Posterior cingulate gyrus (tissue), 11 donors: ENCODE measurements around the gene CERS6.

Experiments used
- DNase-seq, 10 donors: peaks; one replicate each; pipeline versions ENCODE4 v3.0.0 to v3.0.0-alpha.2; 2020 to 2021; ENCODE audit warnings: mixed read lengths in 3 of 10
- intact Hi-C: fragments of 100-400 bp; cut with DNase I; formaldehyde crosslinking; loops from one replicate; pipeline ENCODE4 v1.15.1; 2023

Gene CERS6

DNA sequence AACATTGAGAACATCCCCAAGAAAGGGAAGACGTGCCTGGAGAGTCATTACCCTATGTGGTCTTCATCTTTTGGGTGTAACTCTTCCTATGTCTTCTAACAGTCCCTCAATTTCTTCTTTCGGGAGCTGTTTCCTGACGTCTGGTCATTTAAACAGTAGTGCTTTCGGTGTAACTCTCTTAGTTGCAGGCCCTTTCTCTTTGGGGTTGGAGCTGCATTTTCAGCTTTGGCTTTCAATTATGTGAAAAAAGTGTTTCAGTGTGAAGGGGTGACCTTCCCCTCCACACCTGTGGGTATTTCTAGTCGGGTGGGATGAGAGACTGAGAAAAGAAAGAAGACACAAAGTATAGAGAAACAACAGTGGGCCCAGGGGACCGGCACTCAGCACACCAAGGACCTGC is 105.9 kb downstream of the CERS6 start:
- intact Hi-C loops = no loop called here
- no peak for DNase-seq

DNA sequence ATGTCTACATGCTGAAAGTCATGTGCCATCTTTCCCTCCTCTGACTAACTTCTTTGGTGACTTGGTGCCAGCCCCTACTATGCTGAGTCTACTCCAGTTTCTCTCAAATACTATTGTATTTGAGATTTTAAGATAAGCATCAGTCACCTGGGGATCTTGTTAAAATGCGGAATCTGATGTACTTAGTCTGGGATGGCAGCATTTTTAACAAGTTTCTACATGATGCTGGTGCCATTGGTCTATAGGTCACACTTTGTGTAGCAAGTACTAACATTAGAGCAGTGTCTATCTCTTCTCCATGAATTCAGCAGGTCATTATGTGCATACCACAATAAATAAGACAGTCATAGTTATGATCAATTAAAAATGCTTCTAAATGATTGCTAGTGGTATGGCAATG is 106.9 kb downstream of the CERS6 start:
- intact Hi-C loops = no loop called here

DNA sequence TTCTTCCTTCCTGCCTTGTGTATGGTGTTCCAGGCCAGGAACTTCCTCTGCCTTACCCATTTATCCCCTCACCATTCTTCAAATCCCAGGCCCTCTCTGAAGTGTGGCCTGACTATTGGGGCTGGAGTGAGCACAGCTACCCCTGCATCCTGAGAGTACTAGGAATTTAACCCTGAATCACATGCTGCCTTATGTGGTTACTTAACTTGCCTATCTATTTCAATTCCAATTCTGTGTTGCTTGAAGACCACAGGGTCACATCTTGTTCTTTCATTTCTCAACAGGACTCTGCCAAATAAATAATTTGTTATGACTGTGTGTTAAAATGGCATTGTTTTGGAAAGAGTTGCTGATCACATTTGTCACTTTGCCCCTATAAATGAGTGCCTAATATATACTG is 108.6 kb downstream of the CERS6 start:
- intact Hi-C loops = no loop called here
- DNase-seq = no peak

More for the DNA sequence above, 106.9 kb downstream of the CERS6 start:
- DNase-seq = no peak

DNA sequence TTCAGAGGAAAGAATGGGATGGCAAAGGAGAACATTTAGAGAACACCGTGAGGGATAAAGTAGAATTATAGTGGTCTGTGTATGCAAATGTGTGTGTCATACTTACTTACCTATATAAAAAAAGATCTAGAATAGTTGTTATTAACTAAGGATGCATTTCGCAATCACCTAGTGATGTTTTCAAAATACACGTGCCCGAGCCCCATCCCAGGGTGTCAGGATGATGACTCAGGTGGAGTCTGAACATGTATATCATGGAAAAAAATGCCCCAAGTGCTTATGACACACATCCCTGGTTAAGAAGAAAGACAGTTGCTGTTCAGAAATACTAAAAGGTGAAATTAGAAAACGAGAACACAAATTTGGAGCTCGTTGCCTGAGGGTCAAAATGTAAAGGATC is 109.0 kb downstream of the CERS6 start:
- intact Hi-C loops = no loop called here
- no peak for DNase-seq

DNA sequence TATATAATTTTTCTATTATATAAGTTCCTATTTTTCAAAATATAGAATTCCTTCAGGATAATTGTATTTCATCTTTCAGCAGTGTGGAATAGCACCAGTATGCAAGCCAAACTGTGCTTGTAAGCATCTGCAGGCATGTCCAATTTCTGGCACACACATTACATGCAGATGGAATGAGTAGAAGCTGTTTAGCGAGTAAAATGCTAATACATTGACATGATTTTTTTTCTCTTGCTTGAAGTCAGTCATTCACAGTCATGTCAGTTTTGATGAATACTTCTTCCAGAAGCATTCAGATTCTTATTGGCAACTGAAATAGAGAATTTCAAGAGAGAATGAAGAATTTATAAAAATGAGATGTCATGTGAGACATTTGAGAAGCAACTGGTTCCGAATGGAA is 109.4 kb downstream of the CERS6 start:
- DNase-seq = no peak
- intact Hi-C loops = no loop called here

DNA sequence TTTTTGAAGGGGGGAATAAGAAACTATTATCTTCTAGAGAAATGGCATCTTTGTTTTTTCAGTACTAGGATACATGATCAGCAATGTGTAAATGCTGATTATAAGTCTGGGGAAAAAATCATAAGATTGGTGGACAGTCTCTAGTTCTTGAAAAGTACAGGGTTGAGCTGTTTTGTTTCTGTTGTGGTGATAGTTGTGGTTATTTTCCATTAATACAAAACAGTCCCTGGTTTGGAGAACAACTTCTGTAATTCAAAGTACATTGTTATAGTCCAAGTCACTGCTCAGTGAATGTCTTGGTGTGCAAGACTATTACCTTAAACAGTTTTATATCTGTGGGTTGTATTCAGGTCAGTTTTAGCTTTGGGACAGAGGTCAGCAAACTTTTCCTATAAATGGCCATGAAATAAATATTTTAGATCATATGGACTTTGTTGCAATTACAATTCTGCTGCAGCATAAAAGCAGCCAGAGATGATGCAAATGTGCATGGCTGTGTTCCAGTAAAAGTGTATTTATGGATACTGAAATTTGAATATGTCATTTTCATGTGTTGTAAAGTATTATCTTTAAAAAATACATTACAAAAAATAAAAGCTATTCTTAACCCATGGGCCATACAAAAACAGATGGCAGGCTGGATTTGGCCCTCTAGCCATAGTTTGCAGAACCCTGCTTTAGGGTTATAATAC is 111.0 kb downstream of the CERS6 start:
- intact Hi-C loops = no loop called here

DNA sequence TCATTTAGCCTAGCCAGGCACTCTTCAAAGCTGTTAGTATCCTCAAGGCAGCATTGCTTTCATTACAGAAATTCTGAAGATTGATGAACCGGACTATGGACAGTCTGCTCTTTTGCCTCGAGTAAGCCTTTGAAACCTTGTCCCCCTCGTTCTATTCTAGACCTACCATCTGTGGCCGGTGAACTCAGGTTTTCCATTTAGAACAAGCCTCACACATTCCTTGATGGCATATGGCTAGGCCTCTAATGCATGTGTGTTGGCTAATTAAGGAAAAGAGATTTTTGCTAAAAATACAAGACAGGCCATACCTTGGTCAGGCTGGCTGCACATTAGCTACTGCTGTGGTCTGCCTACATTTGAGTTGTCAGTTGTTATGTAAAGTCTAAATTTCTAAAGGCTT is 111.8 kb downstream of the CERS6 start:
- intact Hi-C loops = no loop called here
- no peak for DNase-seq

More for the DNA sequence above, 111.0 kb downstream of the CERS6 start:
- DNase-seq = no peak

DNA sequence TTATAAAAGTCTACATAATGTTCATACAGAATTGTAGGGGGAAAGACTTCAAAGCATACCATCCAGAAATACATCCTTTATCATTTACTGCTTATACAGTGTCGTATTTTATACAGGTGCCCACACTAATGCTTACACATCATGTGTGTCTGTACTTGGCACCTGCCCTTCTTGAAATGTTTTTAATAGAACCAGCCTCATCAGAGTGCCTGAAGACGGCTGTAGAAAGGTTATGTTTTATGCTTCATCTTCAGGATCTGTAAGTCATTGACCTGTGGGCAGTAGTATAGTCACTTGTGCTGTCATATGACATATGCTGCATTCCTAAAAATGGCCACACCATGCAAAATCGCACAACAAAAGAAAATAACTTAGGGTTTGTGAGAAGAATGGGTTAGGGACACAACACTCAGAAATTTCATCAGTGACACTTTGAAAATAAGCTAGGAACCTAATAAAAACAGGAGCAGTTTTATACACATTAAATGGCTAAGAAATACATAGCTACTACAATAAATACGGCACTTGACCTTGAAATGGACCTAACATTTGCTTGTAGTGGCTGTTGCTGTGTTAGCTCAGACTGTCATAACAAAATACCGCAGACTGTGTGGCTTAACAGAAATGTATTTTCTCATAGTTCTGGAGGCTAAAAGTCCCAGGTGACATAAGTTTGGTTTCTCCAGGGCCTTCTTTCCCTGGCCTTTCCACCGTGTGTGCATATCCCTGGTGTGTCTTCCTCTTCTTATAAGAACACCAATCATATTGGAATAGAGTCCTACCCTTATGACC is 112.6 kb downstream of the CERS6 start:
- no peak for DNase-seq
- intact Hi-C loops = no loop called here

DNA sequence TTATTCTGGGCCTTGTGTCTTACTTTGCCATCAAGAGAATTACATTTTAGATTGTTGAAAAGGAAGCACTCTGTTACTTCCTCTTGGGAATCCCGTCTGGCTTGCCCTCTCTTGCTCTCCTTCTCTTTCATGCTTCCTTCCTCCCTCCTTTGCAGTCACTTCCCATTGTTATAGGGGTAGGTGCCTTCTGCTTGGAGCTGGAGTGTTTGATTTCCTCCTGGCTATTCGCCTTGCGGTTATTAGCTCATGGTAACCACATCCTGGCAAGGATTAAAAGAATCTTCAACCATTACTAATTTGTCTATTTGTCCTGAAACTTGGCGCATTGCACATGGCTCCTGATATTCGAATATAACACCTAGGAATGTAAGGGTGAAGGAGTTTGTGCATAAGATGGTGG is 115.0 kb downstream of the CERS6 start:
- no peak for DNase-seq
- intact Hi-C loops = no loop called here

DNA sequence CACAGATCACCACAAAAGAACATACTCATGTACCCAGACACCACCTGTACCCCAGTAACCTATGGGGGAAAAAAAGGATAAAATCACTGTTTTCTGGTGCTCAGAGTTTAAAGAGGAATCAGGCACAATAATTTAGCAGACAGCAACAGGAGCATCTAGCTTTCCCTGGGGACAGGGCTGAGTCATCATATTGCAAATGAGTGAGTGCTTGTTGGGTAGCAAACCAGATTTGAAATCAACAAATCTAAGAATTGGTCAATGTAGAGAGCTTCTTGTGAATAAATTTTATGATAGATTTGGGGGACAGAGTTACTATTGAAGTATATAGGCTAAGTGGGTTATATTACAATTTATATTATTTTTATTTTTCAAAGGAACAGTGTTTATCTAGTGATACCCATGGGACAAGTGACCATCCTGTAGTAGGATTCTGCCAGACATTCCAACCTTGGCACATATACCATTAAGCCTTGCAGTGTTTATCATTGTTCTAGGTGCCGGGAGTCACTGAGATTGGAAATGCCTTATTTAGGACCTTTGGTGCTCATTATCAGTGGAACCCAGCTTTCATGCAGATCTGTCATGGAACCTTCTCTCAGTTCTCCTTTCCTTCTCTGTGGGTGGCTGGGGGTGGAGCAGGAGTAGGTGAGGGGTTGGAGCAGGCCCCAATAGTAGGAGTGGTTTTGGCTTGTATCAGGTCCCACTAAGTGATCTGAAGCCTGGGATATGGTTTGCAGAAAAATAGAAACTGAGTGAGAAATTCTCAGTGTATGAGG is 117.2 kb downstream of the CERS6 start:
- DNase-seq = no peak
- intact Hi-C loops = no loop called here

DNA sequence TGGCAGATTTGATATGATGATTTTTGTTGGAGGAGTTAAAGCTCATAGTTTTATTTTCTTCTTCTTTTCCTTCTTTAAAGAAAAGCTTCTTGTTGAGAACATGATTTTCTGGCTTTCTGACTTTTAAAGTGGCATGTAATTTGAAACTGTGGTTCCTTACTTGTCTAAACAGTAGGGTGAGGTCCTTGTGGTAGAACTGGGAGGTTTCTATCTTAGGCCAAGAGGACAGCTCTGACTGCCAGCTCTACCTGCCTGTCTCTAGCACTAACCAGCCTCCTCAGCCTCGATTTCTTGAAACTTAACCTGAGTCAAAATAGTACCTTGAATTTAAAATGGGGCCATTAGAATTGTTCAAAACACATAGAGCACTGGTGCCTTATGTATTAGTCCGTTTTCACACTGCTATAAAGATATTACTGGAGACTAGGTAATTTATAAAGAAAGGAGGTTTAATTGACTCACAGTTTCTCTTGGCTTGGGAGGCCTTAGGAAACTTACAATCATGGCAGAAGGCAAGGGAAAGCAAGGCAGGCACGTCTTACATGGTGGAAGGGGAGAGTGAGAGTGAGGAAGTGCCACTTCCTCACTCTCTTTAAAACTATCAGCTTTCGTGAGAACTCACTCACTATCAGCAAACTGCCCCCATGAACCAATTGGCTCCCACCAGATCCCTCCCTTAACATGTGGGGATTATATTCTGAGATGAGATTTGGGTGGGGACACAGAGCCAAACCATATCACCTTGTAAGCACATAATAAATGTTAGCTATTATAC is 119.0 kb downstream of the CERS6 start:
- intact Hi-C loops = no loop called here

DNA sequence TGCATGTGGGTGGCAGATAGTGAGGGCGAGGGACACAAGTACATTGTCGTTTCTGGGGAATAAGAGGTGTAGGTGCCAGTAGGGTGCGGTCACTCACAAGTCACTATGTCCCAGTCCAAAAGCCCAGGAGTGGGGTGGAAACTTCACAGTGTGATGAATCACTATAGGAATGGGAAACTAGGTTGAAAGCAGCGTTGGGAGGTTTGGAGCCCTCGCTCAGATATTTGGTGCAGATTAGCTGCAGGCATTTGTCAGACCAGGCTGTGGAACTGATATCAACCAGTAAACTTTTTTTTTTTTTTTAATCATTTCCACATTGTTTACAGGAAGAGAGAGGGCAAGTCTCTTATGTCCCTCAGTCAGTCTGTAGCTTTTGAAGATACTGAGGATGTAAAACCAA is 121.8 kb downstream of the CERS6 start:
- intact Hi-C loops = no loop called here
- DNase-seq = peak in 1 of 10 donors; percentile 46

More for the DNA sequence above, 119.0 kb downstream of the CERS6 start:
- no peak for DNase-seq

DNA sequence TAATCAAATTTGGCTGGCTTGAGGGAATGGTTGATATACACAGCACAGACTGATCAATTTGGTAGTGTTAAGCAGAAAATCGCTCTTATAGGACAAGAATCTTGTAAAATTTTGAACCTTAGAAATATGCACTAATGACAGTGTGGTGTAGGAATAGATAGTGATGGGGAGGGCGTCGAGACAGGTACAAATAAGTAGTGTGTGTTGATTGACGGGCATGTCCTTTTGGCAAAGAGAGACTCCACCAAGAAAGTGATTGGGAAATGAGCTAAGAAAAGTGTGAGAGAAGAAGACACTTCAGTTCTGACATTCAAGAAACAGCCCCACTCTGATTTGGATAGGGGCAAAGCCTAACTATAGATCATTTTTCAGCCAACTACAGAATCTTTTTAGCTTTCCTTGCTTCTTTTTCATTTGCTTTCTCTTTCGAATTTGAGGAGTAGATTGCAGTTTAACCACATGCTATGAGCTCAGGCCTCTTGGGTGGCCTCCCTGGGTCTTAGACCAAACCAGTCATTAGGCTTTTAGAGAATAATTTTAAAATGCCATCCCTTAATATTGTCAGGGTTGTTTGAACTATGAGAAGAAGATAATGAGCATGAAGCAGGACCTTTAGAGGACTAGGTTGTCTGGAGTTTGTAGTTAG is 127.1 kb downstream of the CERS6 start:
- intact Hi-C loops = no loop called here
- no peak for DNase-seq

DNA sequence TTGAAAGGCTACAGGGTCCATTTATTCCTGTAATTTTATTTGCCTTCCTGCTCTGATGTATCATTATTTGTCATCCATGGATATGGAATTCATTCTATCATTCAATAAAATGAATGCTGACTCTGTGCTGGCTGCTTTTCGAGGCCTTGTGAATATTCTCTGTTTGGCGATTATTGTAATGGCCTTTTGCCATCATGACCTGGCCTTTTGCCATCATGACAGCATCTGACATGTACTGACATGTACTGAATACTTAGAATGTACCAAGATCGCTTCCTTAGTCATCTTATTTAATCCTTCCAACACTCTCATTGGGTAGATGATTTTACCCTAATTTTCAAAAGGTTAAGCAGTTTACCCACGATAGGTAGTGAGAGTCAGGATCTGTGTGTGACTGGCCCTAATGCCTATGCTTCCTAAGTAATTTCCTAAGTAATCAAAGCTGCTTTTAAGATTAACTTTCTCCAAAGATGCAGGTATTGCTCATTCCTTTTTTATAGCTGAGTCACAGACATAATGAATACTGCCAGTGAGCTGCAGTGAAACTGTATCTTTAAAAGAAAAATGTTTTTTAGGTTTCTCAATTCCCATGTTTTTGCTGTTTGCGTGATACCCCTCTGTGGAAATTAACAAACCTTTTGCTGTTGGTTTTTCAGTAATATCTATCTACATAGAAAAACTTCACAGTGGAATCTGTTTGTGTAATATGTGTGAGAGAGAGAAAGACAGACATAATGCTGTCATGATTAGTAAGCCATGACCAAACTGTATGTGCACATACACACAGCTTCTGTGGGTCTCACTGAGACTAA is 127.8 kb downstream of the CERS6 start:
- intact Hi-C loops = no loop called here
- peak in 1 of 10 donors; percentile 23 for DNase-seq

DNA sequence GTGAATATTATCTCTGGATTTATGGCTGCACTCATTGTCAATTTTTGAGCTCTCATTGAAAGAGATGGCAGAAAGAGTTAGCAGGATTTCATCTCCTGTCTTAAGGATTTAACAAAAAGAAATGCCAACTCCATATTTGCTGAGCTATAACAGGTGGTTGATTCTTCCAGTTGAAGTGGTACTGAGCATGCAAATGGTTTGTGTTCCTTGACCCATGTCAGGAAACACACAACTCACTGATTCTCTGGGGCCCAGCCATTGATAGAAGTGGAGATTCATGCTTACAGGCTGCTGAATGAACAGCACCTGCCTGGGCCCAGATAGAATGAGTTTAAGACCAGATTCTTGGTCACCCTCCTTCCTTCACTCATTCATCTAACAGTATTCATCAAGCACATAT is 128.8 kb downstream of the CERS6 start:
- intact Hi-C loops = no loop called here
- no peak for DNase-seq

DNA sequence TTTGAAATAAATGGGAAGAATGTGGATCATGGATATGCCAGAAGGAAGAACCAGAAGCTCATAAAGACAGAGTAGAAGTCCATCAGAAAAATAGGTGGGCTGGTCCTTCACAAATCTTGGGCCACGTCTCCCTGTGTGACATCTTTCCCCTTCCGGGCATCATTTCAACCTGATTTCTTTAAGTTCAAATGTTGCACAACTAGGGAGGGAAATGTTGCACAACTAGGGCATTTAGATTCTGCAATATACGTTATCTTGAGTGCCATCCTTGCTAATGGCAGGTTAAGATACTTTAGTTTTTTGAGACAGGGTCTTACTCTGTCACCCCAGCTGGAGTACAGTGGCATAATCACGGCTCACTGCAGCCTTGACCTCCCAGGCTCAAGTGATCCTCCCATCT is 129.6 kb downstream of the CERS6 start:
- DNase-seq = no peak
- intact Hi-C loops = no loop called here

DNA sequence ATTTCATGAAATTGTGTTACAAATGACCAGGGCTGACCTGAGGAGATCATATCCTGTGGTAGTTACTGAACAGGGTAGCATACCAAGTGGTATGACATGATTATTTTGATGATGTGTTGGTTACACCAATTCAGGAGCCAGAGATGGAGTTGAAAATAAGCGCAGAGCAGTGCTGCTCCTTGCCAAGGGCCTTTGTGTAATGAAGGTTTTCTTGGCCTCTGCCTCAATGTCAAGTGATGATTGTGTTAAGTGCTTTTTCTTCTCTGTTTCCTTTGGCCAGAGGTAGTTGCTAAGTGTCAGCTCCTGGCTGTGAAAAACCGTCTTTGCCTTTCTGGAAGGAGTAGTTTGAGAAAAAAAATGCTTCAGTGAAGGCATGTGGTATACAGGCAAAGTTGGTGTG is 131.2 kb downstream of the CERS6 start:
- DNase-seq = no peak
- intact Hi-C loops = no loop called here

DNA sequence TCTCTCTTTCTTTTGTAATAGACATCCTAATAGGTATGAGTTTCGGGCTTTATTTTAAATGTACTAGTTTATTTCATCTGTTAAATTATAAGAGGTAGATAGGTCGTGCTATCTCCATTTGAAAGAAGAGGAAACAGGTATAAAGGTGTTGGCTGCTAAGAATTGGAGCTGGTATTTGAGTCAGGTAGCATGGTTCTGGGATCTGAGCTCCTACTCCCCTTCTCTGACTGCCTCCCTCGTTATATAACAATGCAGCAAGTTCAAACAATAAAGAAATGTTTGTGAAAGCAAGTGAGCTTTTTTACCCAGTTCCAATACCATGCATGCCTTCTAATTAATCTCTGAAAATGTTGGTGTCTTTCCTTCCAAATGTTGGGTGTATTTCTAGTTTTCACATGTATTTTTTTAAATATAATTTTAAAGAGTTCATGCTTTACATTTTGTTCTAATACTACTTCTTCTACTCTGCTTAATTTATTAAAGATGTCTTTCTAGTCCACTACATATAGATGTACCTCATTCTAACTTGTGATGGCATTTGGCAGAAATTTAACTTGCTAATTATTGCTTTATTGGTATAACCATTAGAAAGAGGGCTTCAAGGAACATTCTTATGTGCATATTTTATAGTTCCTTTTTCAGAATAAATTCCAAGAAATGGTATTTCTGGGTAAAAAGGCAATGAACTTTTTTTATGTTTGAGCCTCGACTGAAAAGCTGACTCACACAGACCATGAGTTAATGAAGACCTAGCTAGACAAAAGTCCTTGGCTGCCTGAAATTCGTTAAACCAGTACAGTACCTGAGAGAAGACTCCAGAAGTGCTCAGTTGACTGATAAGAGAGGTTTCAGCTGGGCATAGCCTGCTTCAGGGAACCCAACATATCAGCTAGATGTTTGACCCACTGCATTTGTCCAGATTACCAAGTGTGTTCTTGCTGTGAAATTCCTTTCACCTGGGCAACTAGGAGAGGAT is 133.5 kb downstream of the CERS6 start:
- intact Hi-C loops = no loop called here
- DNase-seq = no peak
